Body of pancreas (tissue), 4 donors: ENCODE results near the gene G3BP1.

Experiments
- CTCF ChIP-seq, 7 experiments: fragments of 450-650 bp in 4 of 7; fragments of 200-600 bp in 3 of 7; sonication (generic) in 3 of 7; IDR thresholded peaks; one replicate each; pipeline ENCODE4 v1.5.1; 2016 to 2019; ENCODE audit warnings: antibody characterized with exemption in 7 of 7
- POLR2A ChIP-seq, 3 donors: fragments of 450-650 bp; IDR thresholded peaks; one replicate each; pipeline ENCODE4 v1.6.1; 2016; ENCODE audit warnings: antibody characterized with exemption in 3 of 3, mild to moderate bottlenecking in 2 of 3

GRCh38 chr5:151722546-151722945, 49.2 kb upstream of the G3BP1 start:
- TF ChIP-seq CTCF (IDR thresholded peaks at IDR 0.05): no peak
- TF ChIP-seq POLR2A (IDR thresholded peaks at IDR 0.05): no peak
